GM18520 (cell line): ENCODE data around the gene DNAJB2.
"Not testable (repeated sequence)": the region's sequence is repeated elsewhere in the genome, so short reads cannot be mapped to it uniquely, and the experiment has no call there.

Source experiments
- ATAC-seq: cut with Tn5 transposase; IDR thresholded peaks from one replicate; pipeline ENCODE4 v1.9.1; 2021; ENCODE audit not compliant: unreplicated experiment

DNAJB2 gene

DNA sequence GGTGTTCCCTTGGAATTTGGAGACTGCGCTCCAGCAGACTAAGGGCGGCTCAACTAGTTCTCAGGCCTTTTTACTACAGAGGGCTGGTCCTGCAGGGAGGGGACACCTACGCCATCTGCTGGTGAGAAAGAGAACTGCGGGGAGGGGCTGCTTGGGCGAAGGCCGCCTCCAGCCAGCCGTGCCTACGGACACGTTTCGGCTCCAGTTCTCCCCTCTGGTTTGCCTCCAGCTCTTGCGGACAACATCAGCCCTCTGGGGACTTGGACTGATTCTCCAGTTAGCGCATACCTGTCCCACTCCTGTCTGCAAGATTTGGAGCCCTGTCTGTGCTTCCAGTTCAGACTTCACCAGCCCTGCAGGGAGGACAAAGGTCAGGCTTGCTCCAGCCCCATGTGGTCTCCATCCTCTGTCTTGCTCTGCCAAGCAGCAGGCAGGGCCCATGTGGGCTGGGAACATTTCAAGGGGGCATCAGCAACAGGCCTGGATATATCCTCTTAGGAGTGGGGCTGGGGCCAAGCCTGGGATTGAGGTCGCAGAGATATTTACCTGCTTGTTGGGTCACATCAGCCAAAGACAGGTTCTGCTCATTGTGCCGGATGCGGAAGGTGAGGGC is 19.7 kb downstream of the DNAJB2 start:
- ATAC-seq = no peak

DNA sequence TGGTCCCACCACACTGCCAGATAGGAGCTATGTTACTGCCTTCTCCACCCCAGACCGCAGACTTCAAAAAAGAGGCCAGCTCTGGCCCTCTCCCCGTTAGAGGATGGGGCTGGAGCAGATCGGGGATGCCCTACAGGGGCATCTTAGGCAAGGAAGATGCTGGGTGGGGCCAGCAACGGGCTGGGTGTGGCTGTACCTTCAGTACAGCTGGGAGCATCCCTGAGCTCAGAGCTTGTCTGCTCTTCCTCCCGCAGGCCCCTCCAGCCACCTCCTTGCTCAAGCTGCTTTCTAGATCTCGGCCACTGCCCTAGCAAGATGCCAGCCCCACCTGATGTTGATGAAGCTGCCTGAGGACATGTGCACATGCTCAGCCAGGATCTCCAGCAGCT is 20.2 kb downstream of the DNAJB2 start:
- no peak for ATAC-seq

DNA sequence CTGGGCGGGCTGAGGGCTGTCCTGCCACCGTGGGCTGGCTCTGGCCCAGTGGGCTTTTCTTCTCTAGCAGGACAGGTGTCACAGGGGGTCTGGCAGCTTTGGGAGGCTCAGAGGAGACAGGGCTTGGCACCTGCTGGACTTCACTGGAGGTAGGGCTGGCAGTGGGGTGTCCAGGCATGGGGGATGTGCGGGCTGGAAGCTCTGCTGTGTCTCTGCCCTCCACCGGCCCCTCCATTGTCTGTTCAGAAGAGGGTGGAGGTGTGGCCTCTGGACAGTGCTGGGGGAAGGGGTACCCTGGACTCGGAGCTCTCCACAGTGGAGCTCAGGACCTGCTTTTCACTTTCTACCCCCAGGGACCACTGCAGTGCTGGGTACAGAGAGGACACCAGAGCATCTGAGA is 20.9 kb downstream of the DNAJB2 start:
- ATAC-seq = no peak

DNA sequence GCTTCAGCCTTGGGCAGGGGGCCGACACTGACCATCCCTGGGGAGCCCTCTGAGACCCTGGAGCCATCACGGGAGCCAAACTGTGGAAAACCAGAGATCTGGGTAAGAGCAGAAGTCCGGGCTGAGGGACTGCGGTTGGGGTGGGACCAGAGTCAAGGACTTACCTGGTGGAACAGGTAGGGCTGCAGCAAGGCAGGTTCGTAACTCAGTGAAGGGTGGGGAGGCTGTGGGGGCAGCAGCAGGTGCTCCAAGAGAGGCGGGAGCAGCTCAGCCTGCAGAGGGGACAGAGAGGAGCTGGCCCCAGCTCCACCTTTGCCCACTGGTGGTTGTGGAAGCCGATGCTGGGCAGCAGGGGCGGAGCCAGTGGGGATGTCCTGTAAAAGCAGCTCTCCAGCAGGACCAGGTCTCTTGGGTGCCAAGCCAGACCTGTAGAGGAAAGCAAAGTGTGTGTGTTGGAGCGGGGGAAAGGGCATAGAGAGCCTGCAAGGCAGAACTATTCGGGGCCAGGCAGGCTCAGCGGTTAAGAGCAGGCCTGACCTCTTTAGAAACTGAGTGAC is 23.3 kb downstream of the DNAJB2 start:
- no peak for ATAC-seq

DNA sequence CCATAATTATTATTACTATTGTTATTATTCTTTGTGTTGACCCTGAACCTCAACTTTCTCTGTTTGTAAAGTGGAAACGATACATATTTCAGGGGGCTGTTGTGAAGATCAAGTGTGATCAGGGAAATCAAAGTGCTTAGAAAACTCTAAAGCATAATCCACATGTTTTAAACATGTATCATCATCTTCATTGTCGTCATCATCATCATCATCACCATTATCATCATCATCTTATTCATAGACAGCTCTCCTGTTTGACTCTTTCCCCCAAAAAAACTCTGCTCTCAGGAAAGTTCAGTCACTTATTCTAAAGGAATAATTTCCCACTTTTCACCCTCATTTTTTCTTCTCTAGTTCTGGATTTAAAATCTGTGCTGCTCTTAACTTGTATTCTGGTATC is 25.1 kb downstream of the DNAJB2 start:
- ATAC-seq = no peak

DNA sequence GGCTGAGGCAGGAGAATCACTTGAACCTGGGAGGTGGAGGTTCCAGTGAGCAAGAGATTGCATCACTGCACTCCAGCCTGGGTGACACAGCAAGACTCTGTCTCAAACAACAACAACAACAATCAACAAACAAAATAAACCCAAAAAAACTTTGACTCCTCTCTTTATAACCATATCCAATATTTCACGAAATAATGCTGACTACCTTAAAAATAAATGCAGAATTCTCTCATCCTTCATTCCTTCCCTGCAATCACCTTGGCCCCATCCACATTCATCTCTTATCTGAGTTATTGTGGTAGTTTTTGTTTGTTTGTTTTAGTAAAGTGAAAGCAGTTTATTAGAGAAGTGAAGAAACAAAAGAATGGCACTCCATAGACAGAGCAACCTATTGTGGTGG is 26.9 kb downstream of the DNAJB2 start:
- ATAC-seq = no peak

- ATAC-seq = no peak
Observed at GRCh38 chr2:219308142-219309101, 29.3 kb downstream of the DNAJB2 start.

DNA sequence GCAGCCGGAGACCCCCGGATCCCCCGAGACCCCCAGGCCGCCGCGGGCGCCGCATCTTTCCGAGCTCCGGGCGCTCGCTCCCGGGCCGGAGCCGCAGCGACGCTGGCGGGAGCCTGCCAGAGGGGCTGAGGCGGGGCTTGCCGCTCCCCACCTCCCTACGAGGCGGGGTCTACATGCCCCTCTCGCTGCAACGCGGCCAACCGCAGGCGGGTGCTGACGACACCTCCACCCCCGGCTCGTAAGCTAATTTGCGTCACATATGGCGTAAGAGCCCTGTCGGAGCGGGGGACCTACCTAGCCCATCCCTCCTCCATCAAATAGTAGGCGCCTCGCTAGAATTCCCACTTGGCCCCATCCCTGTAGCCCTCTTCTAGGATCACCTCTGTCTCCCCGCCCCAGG is 30.1 kb downstream of the DNAJB2 start, which contains the start of gene PTPRN:
PTPRN (minus strand) TSS at position 124 of the 400 bp plus-strand sequence; CDS start at position 55, 69 bp downstream.
- no peak for ATAC-seq

GRCh38 chr2:219312683-219313263 is 33.6 kb downstream of the DNAJB2 start:
- ATAC-seq = not testable (repeated sequence)

GRCh38 chr2:219314804-219315468 is 35.8 kb downstream of the DNAJB2 start:
- no peak for ATAC-seq

- ATAC-seq = no peak
Observed at GRCh38 chr2:219323434-219323833, 44.3 kb downstream of the DNAJB2 start.

- no peak for ATAC-seq
Observed at GRCh38 chr2:219325136-219325535, 46.0 kb downstream of the DNAJB2 start.

GRCh38 chr2:219325657-219326315 is 46.6 kb downstream of the DNAJB2 start:
- ATAC-seq = no peak

GRCh38 chr2:219327719-219328118 is 48.6 kb downstream of the DNAJB2 start:
- ATAC-seq = no peak

GRCh38 chr2:219331560-219332213 is 52.5 kb downstream of the DNAJB2 start:
- no peak for ATAC-seq

DNA sequence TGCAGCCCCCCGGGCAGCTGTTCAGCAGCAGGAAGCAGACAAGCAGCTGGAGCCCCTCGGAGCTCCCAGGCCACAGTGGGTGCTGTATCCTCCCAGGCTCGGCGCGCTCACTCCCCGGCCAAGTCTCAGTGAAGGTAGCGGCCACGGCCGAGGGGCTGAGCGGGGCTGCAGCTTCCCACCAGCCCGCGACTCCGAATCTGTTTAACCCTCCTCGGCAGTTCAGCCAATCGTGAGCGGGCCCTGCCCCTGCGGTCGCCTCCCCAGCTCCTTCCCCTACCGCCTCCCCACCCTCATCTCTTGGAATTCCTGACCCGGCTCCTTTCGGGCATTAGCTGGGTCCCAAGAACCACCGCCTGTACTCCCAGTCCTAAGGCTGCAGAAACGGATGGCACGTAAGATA is 53.4 kb downstream of the DNAJB2 start, which contains the start of gene RESP18:
RESP18 (minus strand) TSS at position 203 of the 400 bp plus-strand sequence.
- no peak for ATAC-seq

DNA sequence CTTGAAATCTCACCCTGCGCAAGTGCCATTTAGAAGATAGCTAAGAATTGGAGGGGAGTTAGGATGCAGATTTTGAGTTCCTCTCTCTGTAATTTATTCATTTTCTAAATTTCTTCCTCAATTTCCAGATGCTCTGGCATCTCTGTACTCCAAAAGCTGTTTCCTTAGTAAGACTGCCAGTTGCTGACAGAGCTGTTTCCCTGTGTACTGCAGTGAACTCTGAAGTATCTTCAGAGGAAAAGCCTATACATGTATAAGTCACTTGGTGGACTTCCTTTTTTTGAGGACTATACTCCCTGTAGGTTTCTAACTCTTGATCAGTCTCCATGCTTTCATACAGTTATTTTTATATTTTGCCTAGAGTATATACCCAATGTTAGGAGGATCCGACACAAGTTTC is 54.9 kb downstream of the DNAJB2 start:
- no peak for ATAC-seq

DNA sequence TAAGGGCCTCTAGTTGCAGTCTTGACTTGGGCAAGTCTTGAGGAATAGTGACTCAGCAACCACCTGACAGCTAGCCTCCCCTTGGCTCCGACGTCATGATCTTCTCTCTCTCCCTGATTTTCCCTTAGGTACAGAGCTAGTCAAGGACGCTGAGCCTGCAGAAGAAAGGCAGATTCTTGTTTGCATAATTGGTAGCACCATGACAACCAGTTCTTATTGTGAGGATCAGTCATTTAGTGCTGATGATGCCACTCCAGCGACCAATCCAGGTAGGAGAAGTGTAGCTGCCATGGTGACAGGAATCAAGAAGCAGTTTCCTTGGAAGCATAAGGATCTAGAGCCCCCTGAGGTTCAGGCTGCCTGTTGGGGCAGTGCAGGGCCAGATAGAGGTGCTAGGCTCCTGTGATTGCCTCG is 56.2 kb downstream of the DNAJB2 start:
- no peak for ATAC-seq
